ENCODE measurements around the gene HSF2BP. TPM values are rescaled to one million over a fixed set of nuclear protein-coding genes. Genes with fewer than 3 reads are reported as not detected.
"Not testable (repeated sequence)": the region's sequence is repeated elsewhere in the genome, so short reads cannot be mapped to it uniquely, and the experiment has no call there.

The HSF2BP gene
- polyA plus RNA-seq (ENCODE audit: insufficient read length in 3 of 3) = 1 to 10 TPM; 1.8 to 2.5 (median 2.0) TPM

GRCh38 chr21:43659136-43660000, at the start of gene HSF2BP, which contains the start of gene RRP1B:
Gene HSF2BP, minus strand, starts transcription at chr21:43659488. Its CDS starts 1,392 bp downstream, at chr21:43658096.
Gene RRP1B, plus strand, starts transcription at chr21:43659560. Its CDS starts 105 bp downstream, at chr21:43659665.
- peak in 2 of 3 donors; percentile 60 to 76 for DNase-seq (ENCODE audit: low read depth in 3 of 3, low spot score in 2 of 3)

- DNase-seq (ENCODE audit: low read depth in 3 of 3, low spot score in 2 of 3) = no peak
These were observed 49.6 kb upstream of the HSF2BP start for GRCh38 chr21:43708745-43709381.

GRCh38 chr21:43707462-43707861, 48.2 kb upstream of the HSF2BP start:
- no peak for DNase-seq (ENCODE audit: low read depth in 3 of 3, low spot score in 2 of 3)

GRCh38 chr21:43703035-43703880, 44.0 kb upstream of the HSF2BP start:
- no peak for DNase-seq (ENCODE audit: low read depth in 3 of 3, low spot score in 2 of 3)

- no peak for DNase-seq (ENCODE audit: low read depth in 3 of 3, low spot score in 2 of 3)
These were observed 43.4 kb upstream of the HSF2BP start for GRCh38 chr21:43702785-43703034.

- DNase-seq (ENCODE audit: low read depth in 3 of 3, low spot score in 2 of 3) = no peak
These were observed 42.9 kb upstream of the HSF2BP start for GRCh38 chr21:43701936-43702784.

- no peak for DNase-seq (ENCODE audit: low read depth in 3 of 3, low spot score in 2 of 3)
These were observed 40.8 kb upstream of the HSF2BP start for GRCh38 chr21:43699933-43700599.

GRCh38 chr21:43699492-43699777, 40.1 kb upstream of the HSF2BP start:
- not testable (repeated sequence) for DNase-seq (ENCODE audit: low read depth in 3 of 3, low spot score in 2 of 3)

GRCh38 chr21:43697758-43698643, 38.7 kb upstream of the HSF2BP start:
- no peak for DNase-seq (ENCODE audit: low read depth in 3 of 3, low spot score in 2 of 3)

GRCh38 chr21:43696214-43696613, 36.9 kb upstream of the HSF2BP start:
- DNase-seq (ENCODE audit: low read depth in 3 of 3, low spot score in 2 of 3) = no peak

- DNase-seq (ENCODE audit: low read depth in 3 of 3, low spot score in 2 of 3) = no peak
These were observed 35.3 kb upstream of the HSF2BP start for GRCh38 chr21:43694437-43695079.

- no peak for DNase-seq (ENCODE audit: low read depth in 3 of 3, low spot score in 2 of 3)
These were observed 34.7 kb upstream of the HSF2BP start for GRCh38 chr21:43693981-43694380.

- DNase-seq (ENCODE audit: low read depth in 3 of 3, low spot score in 2 of 3) = no peak
These were observed 33.7 kb upstream of the HSF2BP start for GRCh38 chr21:43692949-43693348.

GRCh38 chr21:43691801-43692200, 32.5 kb upstream of the HSF2BP start:
- no peak for DNase-seq (ENCODE audit: low read depth in 3 of 3, low spot score in 2 of 3)

GRCh38 chr21:43691086-43691795, 32.0 kb upstream of the HSF2BP start:
- DNase-seq (ENCODE audit: low read depth in 3 of 3, low spot score in 2 of 3) = no peak

- no peak for DNase-seq (ENCODE audit: low read depth in 3 of 3, low spot score in 2 of 3)
These were observed 31.1 kb upstream of the HSF2BP start for GRCh38 chr21:43690346-43690745.

GRCh38 chr21:43689556-43690337, 30.5 kb upstream of the HSF2BP start:
- no peak for DNase-seq (ENCODE audit: low read depth in 3 of 3, low spot score in 2 of 3)
